Inferior parietal cortex (tissue), 1 donor: ENCODE data around the gene GTF2F1.
"Not testable (repeated sequence)": the region's sequence is repeated elsewhere in the genome, so short reads cannot be mapped to it uniquely, and the experiment has no call there.

Experiments used
- DNase-seq: peaks from one replicate; pipeline ENCODE4 v3.0.0-alpha.2; 2016; ENCODE audit errors: extremely low spot score

GTF2F1 gene

GRCh38 chr19:6393074-6393982, at the start of gene GTF2F1:
GTF2F1 (minus strand) TSS chr19:6393164; CDS start chr19:6392995, 169 bp downstream.
- peak; percentile 97 for DNase-seq

GRCh38 chr19:6442087-6442688, 49.2 kb upstream of the GTF2F1 start:
- DNase-seq, result no peak

- DNase-seq, result no peak
Measured at GRCh38 chr19:6440905-6441304, 47.9 kb upstream of the GTF2F1 start.

GRCh38 chr19:6439743-6440142, 46.8 kb upstream of the GTF2F1 start:
- DNase-seq, result no peak

GRCh38 chr19:6433663-6434062, 40.7 kb upstream of the GTF2F1 start, which contains the start of gene SLC25A41:
SLC25A41 (minus strand) TSS chr19:6433763; CDS start chr19:6433693, 70 bp downstream.
- DNase-seq, result no peak

- DNase-seq, result no peak
Measured at GRCh38 chr19:6433165-6433564, 40.2 kb upstream of the GTF2F1 start.

GRCh38 chr19:6431891-6432290, 38.9 kb upstream of the GTF2F1 start:
- DNase-seq, result no peak

GRCh38 chr19:6429419-6430221, 36.7 kb upstream of the GTF2F1 start:
- DNase-seq, result no peak

- not testable (repeated sequence) for DNase-seq
Measured at GRCh38 chr19:6428692-6429418, 35.9 kb upstream of the GTF2F1 start.

- DNase-seq, result no peak
Measured at GRCh38 chr19:6427131-6427530, 34.2 kb upstream of the GTF2F1 start.

GRCh38 chr19:6425732-6426620, 33.0 kb upstream of the GTF2F1 start:
- no peak for DNase-seq

GRCh38 chr19:6424939-6425731, 32.2 kb upstream of the GTF2F1 start:
- DNase-seq, result peak; percentile 100

- DNase-seq, result no peak
Measured at GRCh38 chr19:6424195-6424938, 31.4 kb upstream of the GTF2F1 start, which contains the start of gene KHSRP. KHSRP (minus strand) TSS chr19:6424811; CDS start chr19:6424701, 110 bp downstream.

GRCh38 chr19:6423499-6424194, 30.7 kb upstream of the GTF2F1 start:
- no peak for DNase-seq

- DNase-seq, result no peak
Measured at GRCh38 chr19:6421075-6422014, 28.4 kb upstream of the GTF2F1 start.

GRCh38 chr19:6418562-6418932, 25.6 kb upstream of the GTF2F1 start:
- no peak for DNase-seq
